ENCODE results near the gene DAZAP1.

DNA sequence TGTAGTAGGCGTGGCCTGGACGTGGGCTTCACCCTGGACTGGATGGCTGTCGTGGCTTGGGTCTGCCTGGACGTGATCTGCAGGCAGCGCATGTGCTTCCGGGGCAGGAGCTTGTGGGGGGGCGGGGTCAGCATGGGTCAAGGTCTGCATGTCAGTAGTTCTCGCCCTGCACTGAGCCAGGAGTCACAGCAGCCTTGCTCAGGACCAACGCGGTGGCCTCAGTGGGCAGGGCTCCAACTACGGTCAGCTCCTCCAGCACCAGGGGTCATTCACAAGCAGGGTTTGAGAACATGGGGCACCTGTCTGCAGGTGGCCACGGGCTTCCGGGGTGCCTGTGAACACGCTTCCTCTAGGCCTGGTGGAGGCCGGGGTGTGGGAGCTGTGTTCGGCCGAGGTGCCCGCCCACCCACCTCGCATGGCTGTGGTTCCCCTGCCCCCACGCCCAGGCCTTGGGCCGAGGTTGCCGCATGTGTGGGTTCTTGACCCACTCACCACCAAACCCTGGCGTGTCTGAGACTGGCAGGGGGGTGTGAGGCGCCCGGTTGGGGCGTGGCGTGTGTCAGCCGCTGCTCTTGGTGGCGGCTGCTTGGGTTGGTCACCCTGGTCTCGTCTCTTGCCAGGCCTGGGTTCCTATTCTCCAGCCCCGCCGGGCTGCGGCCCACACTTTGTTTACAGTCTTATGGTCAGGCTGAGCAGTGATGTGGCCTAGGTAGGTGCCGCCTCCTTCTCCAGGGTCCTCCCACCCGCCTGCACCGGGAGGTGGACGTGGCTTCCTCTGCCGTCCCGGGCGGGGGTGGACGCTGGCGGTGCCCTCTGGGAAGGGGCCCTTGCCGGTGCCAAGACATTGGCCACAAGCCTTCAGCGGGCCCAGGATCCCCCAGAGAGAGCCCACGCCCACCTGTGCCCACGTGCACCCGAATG, 26.0 kb downstream of the DAZAP1 start:
- TF ChIP-seq, protein P1, sequence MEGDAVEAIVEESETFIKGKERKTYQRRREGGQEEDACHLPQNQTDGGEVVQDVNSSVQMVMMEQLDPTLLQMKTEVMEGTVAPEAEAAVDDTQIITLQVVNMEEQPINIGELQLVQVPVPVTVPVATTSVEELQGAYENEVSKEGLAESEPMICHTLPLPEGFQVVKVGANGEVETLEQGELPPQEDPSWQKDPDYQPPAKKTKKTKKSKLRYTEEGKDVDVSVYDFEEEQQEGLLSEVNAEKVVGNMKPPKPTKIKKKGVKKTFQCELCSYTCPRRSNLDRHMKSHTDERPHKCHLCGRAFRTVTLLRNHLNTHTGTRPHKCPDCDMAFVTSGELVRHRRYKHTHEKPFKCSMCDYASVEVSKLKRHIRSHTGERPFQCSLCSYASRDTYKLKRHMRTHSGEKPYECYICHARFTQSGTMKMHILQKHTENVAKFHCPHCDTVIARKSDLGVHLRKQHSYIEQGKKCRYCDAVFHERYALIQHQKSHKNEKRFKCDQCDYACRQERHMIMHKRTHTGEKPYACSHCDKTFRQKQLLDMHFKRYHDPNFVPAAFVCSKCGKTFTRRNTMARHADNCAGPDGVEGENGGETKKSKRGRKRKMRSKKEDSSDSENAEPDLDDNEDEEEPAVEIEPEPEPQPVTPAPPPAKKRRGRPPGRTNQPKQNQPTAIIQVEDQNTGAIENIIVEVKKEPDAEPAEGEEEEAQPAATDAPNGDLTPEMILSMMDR (conservative IDR thresholded peaks at IDR 0.05; ENCODE audit: low read length) = no peak
- no peak for TF ChIP-seq EZH2phosphoT487 (IDR thresholded peaks at IDR 0.05; ENCODE audit: borderline replicate concordance)

Measured in Loucy (cell line).